GM23338 (cell line): ENCODE data around the gene PCSK6. TPM values are rescaled to one million over a fixed set of nuclear protein-coding genes. Genes with fewer than 3 reads are reported as not detected.

Source experiments
- ATAC-seq: fragments of 200-7000 bp; cut with Tn5 transposase; 3 replicates; pipeline ENCODE4 v1.9.1; 2020
- DNase-seq: peaks from one replicate; pipeline ENCODE4 v3.0.0-alpha.2; 2015; ENCODE audit warnings: low spot score
- H2AFZ ChIP-seq: fragments of 200-600 bp; sonication (generic); 2 replicates; pipeline ENCODE4 v1.8.0; 2016; ENCODE audit warnings: antibody characterized with exemption, mild to moderate bottlenecking, moderate library complexity
- H3F3A ChIP-seq: fragments of 200-600 bp; sonication (generic); replicated peaks from 2 replicates; pipeline ENCODE4 v1.8.0; 2017; ENCODE audit warnings: antibody characterized with exemption, mixed run types, low read depth
- H3K27ac ChIP-seq: fragments of 200-600 bp; sonication (generic); 2 replicates; pipeline ENCODE4 v1.6.1; 2016; ENCODE audit warnings: low read depth
- H3K27me3 ChIP-seq: fragments of 200-600 bp; sonication (generic); 2 replicates; pipeline ENCODE4 v1.8.0; 2016; ENCODE audit warnings: mild to moderate bottlenecking, mixed run types, moderate library complexity; ENCODE audit not compliant: insufficient read depth
- H3K36me3 ChIP-seq: fragments of 200-600 bp; sonication (generic); 2 replicates; pipeline ENCODE4 v1.8.0; 2016; ENCODE audit warnings: mild to moderate bottlenecking; ENCODE audit not compliant: insufficient read depth
- H3K4me1 ChIP-seq: fragments of 200-600 bp; sonication (generic); 2 replicates; pipeline ENCODE4 v1.8.0; 2016; ENCODE audit warnings: mild to moderate bottlenecking, moderate library complexity; ENCODE audit not compliant: insufficient read depth
- H3K4me2 ChIP-seq: fragments of 200-600 bp; sonication (generic); 2 replicates; pipeline ENCODE4 v1.7.1; 2017; ENCODE audit warnings: mixed run types
- H3K4me3 ChIP-seq: fragments of 200-600 bp; sonication (generic); 2 replicates; pipeline ENCODE4 v1.6.1; 2016; ENCODE audit warnings: mixed run types
- H3K79me2 ChIP-seq: fragments of 200-600 bp; sonication (generic); replicated peaks from 2 replicates; pipeline ENCODE4 v1.8.0; 2017; ENCODE audit warnings: mild to moderate bottlenecking; ENCODE audit not compliant: insufficient read depth
- H3K9me2 ChIP-seq: fragments of 200-600 bp; sonication (generic); 2 replicates; pipeline ENCODE4 v1.8.0; 2017; ENCODE audit not compliant: insufficient read depth
- H4K20me1 ChIP-seq: fragments of 200-600 bp; sonication (generic); replicated peaks from 2 replicates; pipeline ENCODE4 v1.8.0; 2017; ENCODE audit warnings: mild to moderate bottlenecking; ENCODE audit not compliant: insufficient read depth
- H3K27ac Mint-ChIP-seq: 2 replicates; pipeline ENCODE4 v1.8.0; 2020; ENCODE audit warnings: inconsistent platforms, mild to moderate bottlenecking, moderate library complexity, mixed read lengths
- H3K27me3 Mint-ChIP-seq: 3 replicates; pipeline ENCODE4 v1.8.0; 2022; ENCODE audit warnings: low read depth, mild to moderate bottlenecking, moderate library complexity, mixed read lengths, inconsistent platforms; ENCODE audit not compliant: insufficient read depth, poor library complexity
- H3K36me3 Mint-ChIP-seq: 3 replicates; pipeline ENCODE4 v1.8.0; 2021; ENCODE audit warnings: low read depth, mild to moderate bottlenecking, inconsistent platforms, moderate library complexity, mixed read lengths
- H3K4me1 Mint-ChIP-seq: 3 replicates; pipeline ENCODE4 v1.8.0; 2020; ENCODE audit warnings: mild to moderate bottlenecking, inconsistent platforms, mixed read lengths
- H3K4me3 Mint-ChIP-seq: 3 replicates; pipeline ENCODE4 v1.8.0; 2021; ENCODE audit warnings: moderate library complexity, mild to moderate bottlenecking, inconsistent platforms, mixed read lengths
- H3K9me3 Mint-ChIP-seq: 3 replicates; pipeline ENCODE4 v1.8.0; 2020; ENCODE audit warnings: moderate library complexity, mild to moderate bottlenecking, inconsistent platforms, mixed read lengths
- CREB1 ChIP-seq: fragments of 250-450 bp; sonication (Bioruptor Pico); IDR thresholded peaks from 2 replicates; pipeline ENCODE4 v1.5.0; 2020; ENCODE audit warnings: low read depth, mild to moderate bottlenecking, moderate library complexity
- CTCF ChIP-seq, 2 experiments: fragments of 200-600 bp in 1 of 2; sonication (generic) in 1 of 2; conservative IDR thresholded peaks; 2 replicates each; pipeline versions ENCODE4 v1.5.1 to v1.6.1; 2016 to 2017; ENCODE audit warnings: antibody characterized with exemption in 2 of 2, low read depth in 2 of 2, mild to moderate bottlenecking in 2 of 2, moderate library complexity in 1 of 2
- ETS1 ChIP-seq: IDR thresholded peaks from 2 replicates; pipeline ENCODE4 v1.6.1; 2016; ENCODE audit warnings: antibody characterized with exemption
- EZH2 ChIP-seq: fragments of 200-600 bp; sonication (generic); IDR thresholded peaks from one replicate; pipeline ENCODE4 v1.8.0; 2017; ENCODE audit warnings: antibody characterized with exemption, mild to moderate bottlenecking, low read depth; ENCODE audit not compliant: unreplicated experiment
- EZH2phosphoT487 ChIP-seq: fragments of 200-600 bp; sonication (generic); IDR thresholded peaks from one replicate; pipeline ENCODE4 v1.8.1; 2018; ENCODE audit warnings: antibody characterized with exemption; ENCODE audit not compliant: unreplicated experiment
- JUNB ChIP-seq: IDR thresholded peaks from one replicate; pipeline ENCODE4 v1.6.1; 2016; ENCODE audit warnings: antibody characterized with exemption; ENCODE audit not compliant: unreplicated experiment
- NANOG ChIP-seq: IDR thresholded peaks from 2 replicates; pipeline ENCODE4 v1.6.1; 2016; ENCODE audit warnings: antibody characterized with exemption, borderline replicate concordance
- POLR2AphosphoS5 ChIP-seq: IDR thresholded peaks from 2 replicates; pipeline ENCODE4 v1.6.1; 2016; ENCODE audit warnings: antibody characterized with exemption, low read depth
- REST ChIP-seq: IDR thresholded peaks from one replicate; pipeline ENCODE4 v1.6.1; 2018; ENCODE audit warnings: antibody characterized with exemption; ENCODE audit not compliant: unreplicated experiment
- STAT1 ChIP-seq: IDR thresholded peaks from one replicate; pipeline ENCODE4 v1.6.1; 2016; ENCODE audit warnings: antibody characterized with exemption; ENCODE audit not compliant: unreplicated experiment
- ZNF114 ChIP-seq: fragments of 250-450 bp; sonication (Bioruptor Pico); IDR thresholded peaks from 2 replicates; pipeline ENCODE4 v1.5.0; 2020; ENCODE audit warnings: mild to moderate bottlenecking, moderate library complexity
- ZNF331 ChIP-seq: fragments of 250-450 bp; sonication (Bioruptor Pico); IDR thresholded peaks from 2 replicates; pipeline ENCODE4 v1.5.0; 2020; ENCODE audit warnings: low read depth, mild to moderate bottlenecking, moderate library complexity
- ZNF462 ChIP-seq: fragments of 250-450 bp; sonication (Bioruptor Pico); IDR thresholded peaks from 2 replicates; pipeline ENCODE4 v1.5.0; 2020; ENCODE audit warnings: mild to moderate bottlenecking, moderate library complexity
- polyA plus RNA-seq: library from polyadenylated mRNA; unstranded; fragments of >200 nt; fragmentation: Nextera tagmentation; extraction: Ambion mirVana; gene quantifications from 2 replicates; pipeline ENCODE4 v1.2.1, GENCODE V29; 2016
- total RNA-seq: library from RNA; depleted of rRNA; stranded (reverse); fragments of >200 nt; shearing (Covaris generic); gene quantifications from 2 replicates; pipeline ENCODE4 v1.2.3, GENCODE V29; 2014

The PCSK6 gene
- total and polyA plus RNA-seq, 2 experiments from 2014 or later, result 1.7 to 6.7 TPM

- H3K4me3 Mint-ChIP-seq, result no peak overlapping the region
- TF ChIP-seq REST, result no peak
- no peak for TF ChIP-seq ZNF462 (CRISPR knock-in tag)
- TF ChIP-seq JUNB, result no peak
- TF ChIP-seq EZH2, result no peak
- TF ChIP-seq ZNF331 (CRISPR knock-in tag), result no peak
- no peak for TF ChIP-seq ZNF114
- TF ChIP-seq NANOG, result no peak
- TF ChIP-seq CREB1 (CRISPR knock-in tag), result no peak
- TF ChIP-seq EZH2phosphoT487, result no peak
- no peak for TF ChIP-seq ETS1
- TF ChIP-seq CTCF (conservative IDR thresholded peaks at IDR 0.05; ENCODE audit: low read depth in 2 of 2), result no peak
- no peak for TF ChIP-seq POLR2AphosphoS5
- no peak for TF ChIP-seq STAT1
- no peak for ATAC-seq
Observed at GRCh38 chr15:101444807-101445508, 44.5 kb downstream of the PCSK6 start.

More at GRCh38 chr15:101444807-101445508, 44.5 kb downstream of the PCSK6 start:
- H3K27me3 ChIP-seq, result no peaks in the 10 kb centered on the region
- Mint-ChIP-seq H3K27ac (no peak overlapping the region), H3K36me3 (no peaks in the 10 kb centered on the region), H3K27me3 (no peaks in the 10 kb centered on the region), H3K9me3 (no peaks in the 10 kb centered on the region; the same call in 2 of the 3 replicates), H3K4me1 (peaks cover 14% of the 10 kb centered on the region)
- no peak overlapping the region for H3K4me3 ChIP-seq
- no peak overlapping the region for H3K4me2 ChIP-seq
- H4K20me1 ChIP-seq, result no peaks in the 10 kb centered on the region
- no peaks in the 10 kb centered on the region for H3K9me2 ChIP-seq
- H3K27ac ChIP-seq, result no peak overlapping the region
- no peak overlapping the region for H2AFZ ChIP-seq
- H3K4me1 ChIP-seq, result no peaks in the 10 kb centered on the region; the same call in 1 of the 2 replicates
- no peak for DNase-seq
- no peaks in the 10 kb centered on the region for H3K79me2 ChIP-seq
- no peaks in the 10 kb centered on the region for H3F3A ChIP-seq
- H3K36me3 ChIP-seq, result no peaks in the 10 kb centered on the region
